C4-2B (cell line): ENCODE data around the gene PIGR.

Experiments used
- CTCF ChIP-seq: fragments of 450-650 bp; conservative IDR thresholded peaks from 2 replicates; pipeline ENCODE4 v1.5.1; 2017; ENCODE audit warnings: mild to moderate bottlenecking
- ZFX ChIP-seq: fragments of 450-650 bp; IDR thresholded peaks from 2 replicates; pipeline ENCODE4 v1.6.1; 2017

DNA sequence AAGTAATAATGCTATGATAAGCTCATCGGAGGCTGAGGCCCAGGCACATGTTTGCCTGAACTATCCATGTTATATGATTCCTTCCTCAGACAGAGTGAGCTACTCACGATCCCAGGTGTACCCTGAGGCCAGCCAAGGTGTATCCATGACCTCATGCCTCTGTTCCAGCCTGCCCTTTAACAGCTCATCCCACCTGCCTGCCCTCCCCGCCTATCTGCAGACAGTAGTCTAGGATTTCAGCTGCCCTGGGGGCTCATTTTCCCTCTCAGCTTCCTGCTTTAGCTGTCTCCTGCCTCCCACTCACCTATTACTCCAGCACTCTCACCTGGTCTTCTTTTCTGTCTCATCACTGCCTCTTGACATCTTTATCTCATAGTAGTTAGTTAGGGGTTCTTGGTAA is 50.9 kb downstream of the PIGR start:
- TF ChIP-seq CTCF = no peak
- no peak for TF ChIP-seq ZFX
